ENCODE data around the gene MAP3K12. TPM values are rescaled to one million over a fixed set of nuclear protein-coding genes. Genes with fewer than 3 reads are reported as not detected.

The MAP3K12 gene
- total and polyA plus RNA-seq, 12 donors, result 2.9 to 19.4 (median 4.8) TPM

- TF ChIP-seq CTCF (IDR thresholded peaks at IDR 0.05), result no peak
- Histone ChIP-seq H3K27me3 (no peaks in the 10 kb centered on the region), H3K36me3 (peaks cover 0 to 73% (median 48%) of the 10 kb centered on the region in 9 donors), H3K4me3 (no peak overlapping the region), H3K27ac (no peak overlapping the region), H3K9me3 (no peaks in the 10 kb centered on the region), H3K4me1 (peaks cover 0 to 16% (median 6%) of the 10 kb centered on the region in 9 donors)
- peak in 1 of 8 donors; percentile 19 for ATAC-seq
- intact Hi-C loops (cut with DNase I), result no loop called here
- 94 to 97% methylated on average over 10 of the region's 10 CpGs for WGBS, 2 donors
- no peak for DNase-seq
Observed at GRCh38 chr12:53485955-53486735, 13.1 kb downstream of the MAP3K12 start.

- peaks cover 0 to 26% (median 10%) of the 10 kb centered on the region in 9 donors for H3K4me1 ChIP-seq
- DNase-seq (no peak), ATAC-seq (no peak)
- no peak overlapping the region for H3K4me3 ChIP-seq
- H3K27me3 ChIP-seq, result no peaks in the 10 kb centered on the region
- WGBS, 2 donors, result 81 to 83% methylated on average over 10 of the region's 10 CpGs
- H3K36me3 ChIP-seq, result peaks cover 0 to 86% (median 61%) of the 10 kb centered on the region in 9 donors
- no peak overlapping the region for H3K27ac ChIP-seq
- no peaks in the 10 kb centered on the region for H3K9me3 ChIP-seq
- no peak for TF ChIP-seq CTCF (IDR thresholded peaks at IDR 0.05)
- intact Hi-C loops (cut with DNase I), result no loop called here
Observed at GRCh38 chr12:53484686-53485575, 14.3 kb downstream of the MAP3K12 start.

GRCh38 chr12:53483979-53484377 is 15.3 kb downstream of the MAP3K12 start:
- Histone ChIP-seq H3K27me3 (no peaks in the 10 kb centered on the region), H3K27ac (no peak overlapping the region), H3K4me3 (no peak overlapping the region), H3K36me3 (peaks cover 2 to 95% (median 66%) of the 10 kb centered on the region in 9 donors), H3K9me3 (no peaks in the 10 kb centered on the region), H3K4me1 (peaks cover 0 to 26% (median 10%) of the 10 kb centered on the region in 9 donors)
- ATAC-seq (no peak), DNase-seq (no peak)
- TF ChIP-seq CTCF (IDR thresholded peaks at IDR 0.05), result no peak
- 90 to 96% methylated on average over 4 of the region's 4 CpGs for WGBS, 2 donors
- intact Hi-C loops (cut with DNase I), result no loop called here

- H3K9me3 ChIP-seq, result no peaks in the 10 kb centered on the region
- no peaks in the 10 kb centered on the region for H3K27me3 ChIP-seq
- H3K4me3 ChIP-seq, result no peak overlapping the region
- ATAC-seq (peak in 5 of 8 donors; percentile 3 to 7 (median 5)), DNase-seq (no peak)
- 68 to 73% methylated on average over 9 of the region's 9 CpGs for WGBS, 2 donors
- no peak for TF ChIP-seq CTCF (IDR thresholded peaks at IDR 0.05)
- H3K27ac ChIP-seq, result peak overlapping the region in 2 of 10 donors; percentile 2 to 64
- peaks cover 3 to 100% (median 70%) of the 10 kb centered on the region in 9 donors for H3K36me3 ChIP-seq
- peaks cover 0 to 31% (median 14%) of the 10 kb centered on the region in 9 donors for H3K4me1 ChIP-seq
- intact Hi-C loops (cut with DNase I), result no loop called here
Observed at GRCh38 chr12:53483225-53483978, 15.9 kb downstream of the MAP3K12 start.

Measured in heart right ventricle (tissue), 16 donors.